Activated T-cell treated with anti-CD3 and anti-CD28 coated beads for 4 hours (primary cell): ENCODE measurements around the gene RPRD1B.

Source experiments
- DNase-seq: peaks from one replicate; pipeline ENCODE4 v3.0.0-alpha.2; 2020

Gene RPRD1B

GRCh38 chr20:38138086-38138778 lies 104.7 kb downstream of the RPRD1B start:
- DNase-seq, result no peak

DNA sequence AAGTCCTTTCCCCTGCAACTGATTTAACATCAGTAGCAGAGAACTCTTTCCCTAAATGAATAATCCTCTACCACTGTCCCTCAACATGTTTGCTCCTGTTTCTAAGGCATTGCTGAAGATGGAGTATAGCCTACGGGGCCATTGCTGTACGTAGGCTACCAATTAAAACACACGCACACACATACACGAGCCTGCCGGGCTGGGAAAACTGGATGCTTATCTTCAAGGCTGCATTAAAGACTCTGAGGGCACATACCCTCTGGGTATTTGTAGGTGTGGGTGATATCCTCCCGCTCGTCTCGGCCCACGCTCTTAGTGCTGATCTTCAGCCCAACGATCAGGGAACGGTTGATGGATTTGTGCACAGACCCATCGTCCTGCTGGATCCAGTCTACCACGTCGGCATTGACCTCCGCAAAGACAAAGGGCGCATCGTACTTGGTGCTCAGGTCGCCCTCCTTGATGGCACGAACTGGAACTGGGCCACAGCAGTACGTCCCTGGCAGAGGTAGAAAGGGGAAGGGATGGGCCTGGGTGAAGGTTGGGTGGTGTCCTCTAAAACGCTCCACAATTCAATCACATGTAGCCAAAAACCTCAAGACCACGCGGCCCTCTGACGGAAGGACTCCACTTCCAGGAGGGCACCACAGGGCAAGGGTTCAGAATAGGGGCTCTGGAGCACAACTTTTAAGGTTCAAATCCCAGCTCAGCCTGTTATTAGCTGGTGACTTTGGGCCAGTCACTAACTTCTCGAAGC lies 105.8 kb downstream of the RPRD1B start:
- DNase-seq, result no peak

DNA sequence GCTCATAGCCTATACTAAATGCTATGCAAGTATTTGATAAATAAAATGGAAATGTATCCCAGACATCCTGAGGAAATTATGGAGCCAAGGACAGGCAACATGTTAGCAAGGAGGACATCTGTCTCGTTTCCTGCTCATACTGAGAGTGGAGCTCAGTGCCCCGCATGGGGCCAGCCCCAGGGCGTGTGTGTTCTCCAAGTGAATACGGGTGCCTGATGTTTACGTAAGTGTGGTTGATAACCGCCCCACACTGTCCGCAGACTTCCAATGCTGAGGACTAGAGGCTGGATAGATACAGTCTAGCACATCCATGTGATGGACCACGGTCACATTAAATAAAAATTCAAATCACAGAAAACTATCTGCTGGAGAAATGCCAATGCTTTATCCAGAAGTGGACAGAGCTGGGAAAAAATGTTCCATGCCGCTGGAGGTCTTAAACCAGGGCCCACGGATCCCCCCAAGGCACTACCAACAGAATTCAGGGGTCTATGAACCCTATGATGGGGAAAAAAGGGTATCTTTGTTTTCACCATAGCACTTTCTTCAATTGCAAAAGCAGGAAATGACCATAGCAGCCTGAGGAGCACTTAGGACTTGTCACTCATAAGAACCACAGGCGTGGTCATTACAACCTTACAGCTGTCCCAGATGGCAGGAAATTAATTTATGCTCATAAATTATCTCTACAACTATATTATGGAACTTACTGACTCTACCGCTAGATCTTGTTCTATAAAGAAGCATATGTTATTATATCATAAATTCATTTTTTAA lies 106.6 kb downstream of the RPRD1B start:
- no peak for DNase-seq

DNA sequence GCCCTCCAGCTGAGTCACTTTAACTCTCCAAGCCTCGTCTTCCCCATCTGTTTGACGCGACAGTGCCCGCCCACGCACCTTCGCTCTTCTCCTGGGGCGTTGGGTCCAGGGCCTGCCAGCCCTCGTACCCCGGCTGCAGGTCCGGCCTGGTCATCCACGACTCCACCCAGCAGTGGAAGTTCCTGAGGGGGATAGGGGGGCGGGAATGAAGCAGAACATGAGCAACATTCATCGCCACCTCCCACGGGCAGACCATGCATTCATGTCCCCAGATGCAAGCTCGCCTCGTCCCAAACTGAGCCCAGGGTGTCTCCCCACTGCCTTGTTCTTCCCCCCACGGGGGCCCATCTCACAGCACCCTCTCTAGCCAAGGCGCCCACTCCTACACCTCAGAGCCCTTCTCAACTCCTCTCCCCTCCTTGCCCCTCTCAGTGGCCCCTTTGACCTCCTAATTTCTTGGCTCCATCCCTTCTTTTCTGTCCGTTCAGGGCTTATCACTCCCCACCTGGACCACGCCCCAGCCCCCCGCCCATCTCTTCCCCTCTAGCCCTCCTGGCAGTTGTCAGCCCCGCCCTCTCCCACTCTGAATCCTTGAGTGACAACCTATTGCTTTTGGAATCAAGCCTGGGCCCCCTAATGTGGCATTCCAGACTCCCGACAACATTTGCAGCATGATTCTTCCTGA lies 107.8 kb downstream of the RPRD1B start:
- no peak for DNase-seq
